ENCODE measurements around the gene ADGRF1.
"Not testable (repeated sequence)": the region's sequence is repeated elsewhere in the genome, so short reads cannot be mapped to it uniquely, and the experiment has no call there.

ADGRF1 gene
- 0 reads per million in 3 experiments for total RNA-seq

GRCh38 chr6:47042275-47042791 lies at the start of gene ADGRF1:
ADGRF1 (minus strand) TSS chr6:47042332; CDS start chr6:47029061, 13,271 bp downstream.
- no peak for DNase-seq

- no peak for DNase-seq
Measured at GRCh38 chr6:47090881-47091280, 48.7 kb upstream of the ADGRF1 start.

GRCh38 chr6:47089473-47089872 lies 47.3 kb upstream of the ADGRF1 start:
- DNase-seq, result not testable (repeated sequence)

- no peak for DNase-seq
Measured at GRCh38 chr6:47086051-47086770, 44.1 kb upstream of the ADGRF1 start.

GRCh38 chr6:47084610-47085009 lies 42.5 kb upstream of the ADGRF1 start:
- DNase-seq, result no peak

GRCh38 chr6:47083586-47084047 lies 41.5 kb upstream of the ADGRF1 start:
- no peak for DNase-seq

GRCh38 chr6:47080083-47080596 lies 38.0 kb upstream of the ADGRF1 start:
- DNase-seq, result no peak

- DNase-seq, result no peak
Measured at GRCh38 chr6:47079638-47080037, 37.5 kb upstream of the ADGRF1 start.

- DNase-seq, result no peak
Measured at GRCh38 chr6:47078991-47079390, 36.9 kb upstream of the ADGRF1 start.

GRCh38 chr6:47076422-47077344 lies 34.6 kb upstream of the ADGRF1 start:
- DNase-seq, result no peak

GRCh38 chr6:47075741-47076421 lies 33.7 kb upstream of the ADGRF1 start:
- DNase-seq, result no peak

GRCh38 chr6:47075168-47075567 lies 33.0 kb upstream of the ADGRF1 start:
- DNase-seq, result no peak

- no peak for DNase-seq
Measured at GRCh38 chr6:47073125-47074110, 31.3 kb upstream of the ADGRF1 start.

GRCh38 chr6:47072667-47073066 lies 30.5 kb upstream of the ADGRF1 start:
- DNase-seq, result no peak

- DNase-seq, result no peak
Measured at GRCh38 chr6:47071681-47072080, 29.5 kb upstream of the ADGRF1 start.

- no peak for DNase-seq
Measured at GRCh38 chr6:47070461-47070860, 28.3 kb upstream of the ADGRF1 start.

GRCh38 chr6:47069156-47069555 lies 27.0 kb upstream of the ADGRF1 start:
- DNase-seq, result no peak

GRCh38 chr6:47066418-47066817 lies 24.3 kb upstream of the ADGRF1 start:
- DNase-seq, result no peak

GRCh38 chr6:47064274-47064673 lies 22.1 kb upstream of the ADGRF1 start:
- DNase-seq, result no peak

GRCh38 chr6:47062346-47062745 lies 20.2 kb upstream of the ADGRF1 start:
- no peak for DNase-seq
